Neural progenitor cell (in vitro differentiated cells): ENCODE measurements around the gene COX20.

Experiments
- EZH2 ChIP-seq: fragments of 200-600 bp; sonication (generic); IDR thresholded peaks from 2 replicates; pipeline ENCODE4 v1.6.1; 2017; ENCODE audit warnings: antibody characterized with exemption, mild to moderate bottlenecking, moderate library complexity
- TF ChIP-seq, protein P1 (sequence below): fragments of 200-600 bp; sonication (generic); IDR thresholded peaks from 2 replicates; pipeline ENCODE4 v1.5.1; 2017; ENCODE audit warnings: antibody characterized with exemption, mild to moderate bottlenecking

DNA sequence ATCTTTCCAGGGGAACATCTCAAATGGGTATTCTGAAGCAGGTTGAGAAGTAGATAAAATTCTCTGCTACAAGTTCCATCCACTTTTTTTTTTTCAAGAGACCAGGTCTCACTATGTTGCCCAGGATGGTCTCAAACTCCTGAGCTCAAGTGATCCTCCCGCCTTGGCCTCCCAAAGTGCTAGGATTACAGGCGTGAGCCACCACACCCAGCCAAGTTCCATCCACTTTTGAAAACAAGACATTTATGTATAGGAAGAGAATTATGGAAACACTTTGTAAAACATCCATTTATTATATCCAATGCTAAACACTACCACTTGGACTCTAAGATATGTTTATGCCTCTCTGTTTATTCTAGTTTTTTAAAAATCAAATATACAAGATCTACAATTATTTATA, 15.4 kb downstream of the COX20 start:
- TF ChIP-seq, protein P1, sequence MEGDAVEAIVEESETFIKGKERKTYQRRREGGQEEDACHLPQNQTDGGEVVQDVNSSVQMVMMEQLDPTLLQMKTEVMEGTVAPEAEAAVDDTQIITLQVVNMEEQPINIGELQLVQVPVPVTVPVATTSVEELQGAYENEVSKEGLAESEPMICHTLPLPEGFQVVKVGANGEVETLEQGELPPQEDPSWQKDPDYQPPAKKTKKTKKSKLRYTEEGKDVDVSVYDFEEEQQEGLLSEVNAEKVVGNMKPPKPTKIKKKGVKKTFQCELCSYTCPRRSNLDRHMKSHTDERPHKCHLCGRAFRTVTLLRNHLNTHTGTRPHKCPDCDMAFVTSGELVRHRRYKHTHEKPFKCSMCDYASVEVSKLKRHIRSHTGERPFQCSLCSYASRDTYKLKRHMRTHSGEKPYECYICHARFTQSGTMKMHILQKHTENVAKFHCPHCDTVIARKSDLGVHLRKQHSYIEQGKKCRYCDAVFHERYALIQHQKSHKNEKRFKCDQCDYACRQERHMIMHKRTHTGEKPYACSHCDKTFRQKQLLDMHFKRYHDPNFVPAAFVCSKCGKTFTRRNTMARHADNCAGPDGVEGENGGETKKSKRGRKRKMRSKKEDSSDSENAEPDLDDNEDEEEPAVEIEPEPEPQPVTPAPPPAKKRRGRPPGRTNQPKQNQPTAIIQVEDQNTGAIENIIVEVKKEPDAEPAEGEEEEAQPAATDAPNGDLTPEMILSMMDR: no peak
- no peak for TF ChIP-seq EZH2
